HCT116 (cell line): ENCODE measurements around the gene ZWILCH. TPM values are rescaled to one million over a fixed set of nuclear protein-coding genes. Genes with fewer than 3 reads are reported as not detected.

ENCODE experiments used
- ATAC-seq: fragments of 200-7000 bp; cut with Tn5 transposase; 2 replicates; pipeline ENCODE4 v1.9.1; 2020; ENCODE audit warnings: mild to moderate bottlenecking, moderate library complexity
- BruUV-seq: library from RNA; stranded (reverse); fragments of 400-500 nt; replicated peaks from 2 replicates; lab custom pipeline; 2021; lab: Mats Ljungman, UMichigan
- CTCF ChIA-PET: fragments of 300-600 bp; sonication (Branson Sonifier 250); formaldehyde crosslinking; loops from one replicate; lab custom pipeline; 2021; ENCODE audit warnings: antibody characterized with exemption; lab: Charles Lee
- POLR2A ChIA-PET: fragments of 300-600, 350-600 bp; sonication (Branson Sonifier 250); formaldehyde crosslinking; loops from one replicate; lab custom pipeline; 2021; ENCODE audit warnings: antibody characterized with exemption; lab: Charles Lee
- RAD21 ChIA-PET, 2 experiments: fragments of 300-600 bp; sonication (Branson Sonifier 250); formaldehyde crosslinking; loops; one replicate each; lab custom pipeline; 2023; ENCODE audit warnings: low total read pairs in 2 of 2; ENCODE audit not compliant: uncharacterized antibody in 2 of 2, unreplicated experiment in 2 of 2, low non-redundant PET in 1 of 2; lab: Charles Lee
- DNase-seq: peaks from one replicate; pipeline ENCODE4 v3.0.0-alpha.2; 2010; ENCODE audit warnings: low read depth, low spot score
- H2AFZ ChIP-seq: fragments of 200-600 bp; shearing (Covaris generic), sonication (generic); 2 replicates; pipeline ENCODE4 v1.6.1; 2017; ENCODE audit warnings: low read depth, mixed run types, mixed read lengths, antibody characterized with exemption, low read length; ENCODE audit not compliant: poor library complexity, severe bottlenecking
- H3K27ac ChIP-seq: 2 replicates; pipeline ENCODE4 v1.5.1; 2012; ENCODE audit warnings: low read depth, low read length
- H3K27me3 ChIP-seq: fragments of 200-600 bp; sonication (generic); 2 replicates; pipeline ENCODE4 v1.6.1; 2016; ENCODE audit warnings: mixed run types, low read length, mixed read lengths; ENCODE audit not compliant: insufficient read depth
- H3K36me3 ChIP-seq, 2 experiments: fragments of 200-500 bp in 1 of 2; fragments of 200-600 bp in 1 of 2; sonication (Bioruptor generic) in 1 of 2; sonication (generic) in 1 of 2; 2 replicates each; pipeline versions ENCODE4 v1.5.1 to v1.6.1; 2014 to 2016; ENCODE audit warnings: low read length in 2 of 2, inconsistent platforms in 1 of 2, mixed read lengths in 1 of 2, mixed run types in 1 of 2; ENCODE audit not compliant: insufficient read depth in 2 of 2, control insufficient read depth in 1 of 2
- H3K4me1 ChIP-seq, 2 experiments: fragments of 200-600 bp in 1 of 2; sonication (generic) in 1 of 2; 2 replicates each; pipeline versions ENCODE4 v1.5.1 to v1.6.1; 2012 to 2017; ENCODE audit warnings: low read length in 2 of 2, inconsistent platforms in 1 of 2, mild to moderate bottlenecking in 1 of 2, mixed read lengths in 1 of 2, mixed run types in 1 of 2, moderate library complexity in 1 of 2; ENCODE audit not compliant: insufficient read depth in 2 of 2, control insufficient read depth in 1 of 2
- H3K4me2 ChIP-seq: fragments of 200-600 bp; sonication (generic); 2 replicates; pipeline ENCODE4 v1.6.1; 2017; ENCODE audit warnings: mixed run types, low read length, mixed read lengths
- H3K4me3 ChIP-seq, 2 experiments: fragments of 200-600 bp in 1 of 2; sonication (generic) in 1 of 2; replicated peaks in 1 of 2; 2 replicates each; pipeline ENCODE4 v1.5.1; 2011 to 2016; ENCODE audit warnings: low read length in 2 of 2, control low read depth in 1 of 2, low read depth in 1 of 2, mild to moderate bottlenecking in 1 of 2, mixed read lengths in 1 of 2, mixed run types in 1 of 2
- H3K79me2 ChIP-seq: fragments of 200-600 bp; sonication (generic); 2 replicates; pipeline ENCODE4 v1.6.1; 2017; ENCODE audit warnings: mild to moderate bottlenecking, mixed run types, low read length, moderate library complexity, mixed read lengths; ENCODE audit not compliant: insufficient read depth
- H3K9ac ChIP-seq: fragments of 200-600 bp; sonication (generic); 2 replicates; pipeline ENCODE4 v1.6.1; 2016; ENCODE audit warnings: low read length, mixed read lengths
- H3K9me2 ChIP-seq: fragments of 200-600 bp; sonication (generic), shearing (Covaris generic); 2 replicates; pipeline ENCODE4 v1.6.1; 2017; ENCODE audit warnings: mixed run types, mild to moderate bottlenecking, moderate library complexity; ENCODE audit not compliant: insufficient read depth
- H3K9me3 ChIP-seq, 2 experiments: fragments of 200-500 bp in 1 of 2; fragments of 200-600 bp in 1 of 2; sonication (Bioruptor generic) in 1 of 2; sonication (generic) in 1 of 2; 2 replicates each; pipeline ENCODE4 v1.6.1; 2014 to 2017; ENCODE audit warnings: low read length in 2 of 2, mixed read lengths in 2 of 2, inconsistent platforms in 1 of 2, low read depth in 1 of 2, mild to moderate bottlenecking in 1 of 2, mixed run types in 1 of 2, moderate library complexity in 1 of 2; ENCODE audit not compliant: control insufficient read depth in 1 of 2, insufficient read depth in 1 of 2
- H4K20me1 ChIP-seq: fragments of 200-600 bp; sonication (generic), shearing (Covaris generic); 2 replicates; pipeline ENCODE4 v1.6.1; 2017; ENCODE audit warnings: mixed run types, mild to moderate bottlenecking, moderate library complexity; ENCODE audit not compliant: insufficient read depth
- CBX3 ChIP-seq: IDR thresholded peaks from 2 replicates; pipeline ENCODE4 v1.6.1; 2012; ENCODE audit warnings: low read depth
- CEBPB ChIP-seq: IDR thresholded peaks from 2 replicates; pipeline ENCODE4 v1.6.1; 2012; ENCODE audit warnings: low read depth
- CTCF ChIP-seq, 3 experiments: fragments of 200-600 bp in 1 of 3; sonication (generic) in 1 of 3; IDR thresholded peaks in 2 of 3; conservative IDR thresholded peaks in 1 of 3; 2 replicates each; pipeline ENCODE4 v1.5.1; 2012 to 2017; ENCODE audit warnings: low read depth in 2 of 3, low read length in 2 of 3, antibody characterized with exemption in 1 of 3, borderline replicate concordance in 1 of 3, control low read depth in 1 of 3, mild to moderate bottlenecking in 1 of 3, mixed read lengths in 1 of 3, mixed run types in 1 of 3, moderate library complexity in 1 of 3; ENCODE audit not compliant: insufficient read depth in 1 of 3
- ELF1 ChIP-seq: IDR thresholded peaks from 2 replicates; pipeline ENCODE4 v1.6.1; 2012; ENCODE audit warnings: low read depth, borderline replicate concordance
- EZH2phosphoT487 ChIP-seq: fragments of 200-600 bp; IDR thresholded peaks from 2 replicates; pipeline ENCODE4 v1.6.1; 2018; ENCODE audit warnings: antibody characterized with exemption, borderline replicate concordance
- FOSL1 ChIP-seq: IDR thresholded peaks from 2 replicates; pipeline ENCODE4 v1.6.1; 2012; ENCODE audit warnings: low read depth
- JUND ChIP-seq: IDR thresholded peaks from 2 replicates; pipeline ENCODE4 v1.6.1; 2012
- MAX ChIP-seq: IDR thresholded peaks from 2 replicates; pipeline ENCODE4 v1.6.1; 2012
- POLR2A ChIP-seq: IDR thresholded peaks from 2 replicates; pipeline ENCODE4 v1.7.0; 2011; ENCODE audit warnings: borderline replicate concordance; ENCODE audit not compliant: insufficient read depth, insufficient read length; ENCODE audit errors: extremely low read depth
- SIN3A ChIP-seq: IDR thresholded peaks from 2 replicates; pipeline ENCODE4 v1.6.1; 2012; ENCODE audit warnings: low read depth
- SP1 ChIP-seq: IDR thresholded peaks from 2 replicates; pipeline ENCODE4 v1.6.1; 2012; ENCODE audit warnings: low read depth
- TCF7L2 ChIP-seq: IDR thresholded peaks from 2 replicates; pipeline ENCODE4 v1.7.0; 2011; ENCODE audit warnings: borderline replicate concordance, inconsistent platforms; ENCODE audit not compliant: insufficient read depth, insufficient read length; ENCODE audit errors: extremely low read depth
- YY1 ChIP-seq: IDR thresholded peaks from 2 replicates; pipeline ENCODE4 v1.6.1; 2011; ENCODE audit warnings: low read length, low read depth, moderate library complexity, mild to moderate bottlenecking; ENCODE audit not compliant: insufficient replicate concordance; ENCODE audit errors: extremely low read depth
- ZNF274 ChIP-seq: fragments of 200-500 bp; sonication (Bioruptor generic); IDR thresholded peaks from 2 replicates; pipeline ENCODE4 v1.6.1; 2014; ENCODE audit warnings: mild to moderate bottlenecking, low read depth, low read length, inconsistent platforms
- intact Hi-C: fragments of 100-400 bp; cut with micrococcal nuclease; formaldehyde crosslinking; loops from 2 replicates; pipeline ENCODE4 v1.10.0; 2022
- total RNA-seq: library from RNA; stranded (reverse); gene quantifications from one replicate; pipeline ENCODE4 v1.2.1, GENCODE V29; 2021; ENCODE audit not compliant: unreplicated experiment
- TF ChIP-seq, protein P1 (sequence below): IDR thresholded peaks from 2 replicates; pipeline ENCODE4 v1.6.1; 2012
- TF ChIP-seq, protein P2 (sequence below): IDR thresholded peaks from 2 replicates; pipeline ENCODE4 v1.6.1; 2011; ENCODE audit warnings: mild to moderate bottlenecking, low read length, moderate library complexity; ENCODE audit not compliant: insufficient replicate concordance; ENCODE audit errors: extremely low read depth
- TF ChIP-seq, protein P3 (sequence below): IDR thresholded peaks from 2 replicates; pipeline ENCODE4 v1.6.1; 2012; ENCODE audit warnings: low read depth

Gene ZWILCH
- total RNA-seq, 1 experiment from 2014 or later = 25.8 TPM

DNA sequence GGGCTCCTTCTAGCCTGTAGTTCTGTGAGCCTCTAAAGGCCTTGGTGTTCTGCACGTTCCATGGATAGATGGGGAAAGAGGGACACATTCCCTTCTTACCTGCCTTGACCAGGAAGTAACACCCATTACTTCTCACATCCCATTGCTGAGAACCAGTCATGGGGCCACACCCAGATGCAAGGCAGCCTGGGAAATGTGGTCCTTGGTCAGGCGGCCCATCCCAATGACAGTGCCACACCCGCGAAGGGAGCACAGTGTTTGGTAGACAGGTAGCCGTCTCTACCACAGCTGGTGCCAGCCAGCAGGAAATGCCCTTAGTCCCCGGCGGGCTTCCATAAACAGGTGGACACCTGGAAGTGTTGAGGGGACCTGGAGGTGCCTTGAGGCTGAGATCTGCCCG lies 83.8 kb downstream of the ZWILCH start:
- TF ChIP-seq CEBPB = no peak
- TF ChIP-seq, protein P1, sequence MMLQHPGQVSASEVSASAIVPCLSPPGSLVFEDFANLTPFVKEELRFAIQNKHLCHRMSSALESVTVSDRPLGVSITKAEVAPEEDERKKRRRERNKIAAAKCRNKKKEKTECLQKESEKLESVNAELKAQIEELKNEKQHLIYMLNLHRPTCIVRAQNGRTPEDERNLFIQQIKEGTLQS = no peak
- no peak for TF ChIP-seq ZNF274
- TF ChIP-seq FOSL1 = no peak
- TF ChIP-seq SP1 = peak; percentile 28; the same call in 1 of the 2 replicates
- no peak for TF ChIP-seq TCF7L2
- no peak for TF ChIP-seq CBX3
- peak; percentile 65 for TF ChIP-seq ELF1
- TF ChIP-seq, protein P2, sequence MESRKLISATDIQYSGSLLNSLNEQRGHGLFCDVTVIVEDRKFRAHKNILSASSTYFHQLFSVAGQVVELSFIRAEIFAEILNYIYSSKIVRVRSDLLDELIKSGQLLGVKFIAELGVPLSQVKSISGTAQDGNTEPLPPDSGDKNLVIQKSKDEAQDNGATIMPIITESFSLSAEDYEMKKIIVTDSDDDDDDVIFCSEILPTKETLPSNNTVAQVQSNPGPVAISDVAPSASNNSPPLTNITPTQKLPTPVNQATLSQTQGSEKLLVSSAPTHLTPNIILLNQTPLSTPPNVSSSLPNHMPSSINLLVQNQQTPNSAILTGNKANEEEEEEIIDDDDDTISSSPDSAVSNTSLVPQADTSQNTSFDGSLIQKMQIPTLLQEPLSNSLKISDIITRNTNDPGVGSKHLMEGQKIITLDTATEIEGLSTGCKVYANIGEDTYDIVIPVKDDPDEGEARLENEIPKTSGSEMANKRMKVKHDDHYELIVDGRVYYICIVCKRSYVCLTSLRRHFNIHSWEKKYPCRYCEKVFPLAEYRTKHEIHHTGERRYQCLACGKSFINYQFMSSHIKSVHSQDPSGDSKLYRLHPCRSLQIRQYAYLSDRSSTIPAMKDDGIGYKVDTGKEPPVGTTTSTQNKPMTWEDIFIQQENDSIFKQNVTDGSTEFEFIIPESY = no peak
- no peak for TF ChIP-seq EZH2phosphoT487
- no peak for TF ChIP-seq SIN3A
- no peak; a peak in 1 of 6 replicates for TF ChIP-seq CTCF (IDR thresholded peaks at IDR 0.05 in 2 of 3, conservative IDR thresholded peaks at IDR 0.05 in 1 of 3; ENCODE audit: borderline replicate concordance in 1 of 3, insufficient read depth in 1 of 3, low read depth in 2 of 3, low read length in 2 of 3)
- TF ChIP-seq JUND = no peak
- peak; percentile 19 for TF ChIP-seq POLR2A
- TF ChIP-seq YY1 = no peak
- TF ChIP-seq MAX = no peak
- TF ChIP-seq, protein P3, sequence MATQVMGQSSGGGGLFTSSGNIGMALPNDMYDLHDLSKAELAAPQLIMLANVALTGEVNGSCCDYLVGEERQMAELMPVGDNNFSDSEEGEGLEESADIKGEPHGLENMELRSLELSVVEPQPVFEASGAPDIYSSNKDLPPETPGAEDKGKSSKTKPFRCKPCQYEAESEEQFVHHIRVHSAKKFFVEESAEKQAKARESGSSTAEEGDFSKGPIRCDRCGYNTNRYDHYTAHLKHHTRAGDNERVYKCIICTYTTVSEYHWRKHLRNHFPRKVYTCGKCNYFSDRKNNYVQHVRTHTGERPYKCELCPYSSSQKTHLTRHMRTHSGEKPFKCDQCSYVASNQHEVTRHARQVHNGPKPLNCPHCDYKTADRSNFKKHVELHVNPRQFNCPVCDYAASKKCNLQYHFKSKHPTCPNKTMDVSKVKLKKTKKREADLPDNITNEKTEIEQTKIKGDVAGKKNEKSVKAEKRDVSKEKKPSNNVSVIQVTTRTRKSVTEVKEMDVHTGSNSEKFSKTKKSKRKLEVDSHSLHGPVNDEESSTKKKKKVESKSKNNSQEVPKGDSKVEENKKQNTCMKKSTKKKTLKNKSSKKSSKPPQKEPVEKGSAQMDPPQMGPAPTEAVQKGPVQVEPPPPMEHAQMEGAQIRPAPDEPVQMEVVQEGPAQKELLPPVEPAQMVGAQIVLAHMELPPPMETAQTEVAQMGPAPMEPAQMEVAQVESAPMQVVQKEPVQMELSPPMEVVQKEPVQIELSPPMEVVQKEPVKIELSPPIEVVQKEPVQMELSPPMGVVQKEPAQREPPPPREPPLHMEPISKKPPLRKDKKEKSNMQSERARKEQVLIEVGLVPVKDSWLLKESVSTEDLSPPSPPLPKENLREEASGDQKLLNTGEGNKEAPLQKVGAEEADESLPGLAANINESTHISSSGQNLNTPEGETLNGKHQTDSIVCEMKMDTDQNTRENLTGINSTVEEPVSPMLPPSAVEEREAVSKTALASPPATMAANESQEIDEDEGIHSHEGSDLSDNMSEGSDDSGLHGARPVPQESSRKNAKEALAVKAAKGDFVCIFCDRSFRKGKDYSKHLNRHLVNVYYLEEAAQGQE = no peak

More for the DNA sequence above, 83.8 kb downstream of the ZWILCH start:
- peak overlapping the region; percentile 30 to 37 for H3K4me3 ChIP-seq
- H3K27ac ChIP-seq = no peak overlapping the region; the same call in 1 of the 2 replicates
- no TSS peak for BruUV-seq
- no peak overlapping the region for H3K9ac ChIP-seq
- H3K9me2 ChIP-seq = no peaks in the 10 kb centered on the region
- H4K20me1 ChIP-seq = no peaks in the 10 kb centered on the region
- H3K79me2 ChIP-seq = no peaks in the 10 kb centered on the region
- no peaks in the 10 kb centered on the region for H3K27me3 ChIP-seq
- DNase-seq = peak; percentile 42
- H2AFZ ChIP-seq = peak overlapping the region; percentile 60
- H3K9me3 ChIP-seq = no peaks in the 10 kb centered on the region
- peak; percentile 95 for ATAC-seq
- no peaks in the 10 kb centered on the region for H3K36me3 ChIP-seq
- ChIA-PET RAD21 (no interaction called here), POLR2A (no interaction called here), CTCF (interaction anchor here (1.3 kb wide), 1 partner anchor 16 kb away, joined by 6 read pairs; no protein-coding TSS in a partner anchor)
- H3K4me2 ChIP-seq = peak overlapping the region; percentile 62
- intact Hi-C loops = no loop called here
- H3K4me1 ChIP-seq = peaks cover 0 to 10% of the 10 kb centered on the region in 2 experiments; a peak in 2 of 4 replicates
